Cardiac septum (tissue), 1 donor: ENCODE results near the gene EPB41L5. TPM values are rescaled to one million over a fixed set of nuclear protein-coding genes. Genes with fewer than 3 reads are reported as not detected.
"Not testable (repeated sequence)": the region's sequence is repeated elsewhere in the genome, so short reads cannot be mapped to it uniquely, and the experiment has no call there.

Experiments
- DNase-seq: peaks from one replicate; pipeline ENCODE4 v3.0.0-alpha.2; 2020; ENCODE audit warnings: low spot score
- intact Hi-C: fragments of 100-400 bp; cut with DNase I; formaldehyde crosslinking; loops from one replicate; pipeline ENCODE4 v1.14.0; 2022
- total RNA-seq: library from RNA; stranded (reverse); fragmentation: NEBNext Ultra II Directional; extraction: Animal tissue kit (Norgen Biotek cat#: 25700); gene quantifications from one replicate; pipeline ENCODE4 v1.2.1, GENCODE V29; 2021
- donor health status: DM: no; HTN: no; CAD: no.

EPB41L5 gene
- total RNA-seq, 1 donor from 2014 or later, result 15.7 TPM

DNA sequence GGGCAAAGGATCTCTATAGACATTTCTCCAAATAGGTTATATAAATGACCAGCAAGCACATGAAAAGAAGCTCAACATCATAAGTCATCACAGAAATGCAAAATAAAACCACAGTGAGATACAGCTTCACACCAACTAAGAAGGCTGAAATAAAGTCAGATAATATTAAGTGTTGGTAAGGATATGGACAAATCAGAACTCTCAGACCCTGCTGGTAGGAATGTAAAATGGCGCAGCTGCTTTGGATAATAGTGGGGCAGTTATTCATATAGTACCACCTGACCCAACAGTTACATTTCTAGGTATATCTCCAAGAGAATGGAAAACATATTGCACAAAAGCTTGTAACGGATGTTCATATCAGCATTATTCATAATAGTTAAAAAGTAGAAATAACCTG lies 14.0 kb downstream of the EPB41L5 start:
- no peak for DNase-seq
- intact Hi-C loops, result no loop called here

DNA sequence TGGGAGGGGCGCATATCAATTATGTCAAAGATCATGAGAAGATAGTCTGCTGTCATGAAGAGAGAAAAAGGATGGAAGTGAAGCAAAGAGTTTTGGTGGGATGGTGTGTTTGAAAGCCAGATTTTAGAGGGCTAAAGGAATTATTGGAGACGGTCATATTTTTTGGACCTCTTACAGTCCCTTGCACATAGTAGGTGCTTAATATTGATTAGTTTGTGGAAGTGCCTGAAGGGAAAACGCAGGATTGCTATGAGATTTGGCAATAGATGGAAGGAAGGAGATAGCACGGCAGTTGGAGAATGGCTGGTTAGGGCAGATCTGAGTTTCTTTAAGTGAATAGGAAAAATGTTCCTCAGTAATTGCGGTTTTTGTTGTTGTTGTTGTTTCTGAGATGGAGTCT lies 15.9 kb downstream of the EPB41L5 start:
- intact Hi-C loops, result no loop called here
- DNase-seq, result no peak

DNA sequence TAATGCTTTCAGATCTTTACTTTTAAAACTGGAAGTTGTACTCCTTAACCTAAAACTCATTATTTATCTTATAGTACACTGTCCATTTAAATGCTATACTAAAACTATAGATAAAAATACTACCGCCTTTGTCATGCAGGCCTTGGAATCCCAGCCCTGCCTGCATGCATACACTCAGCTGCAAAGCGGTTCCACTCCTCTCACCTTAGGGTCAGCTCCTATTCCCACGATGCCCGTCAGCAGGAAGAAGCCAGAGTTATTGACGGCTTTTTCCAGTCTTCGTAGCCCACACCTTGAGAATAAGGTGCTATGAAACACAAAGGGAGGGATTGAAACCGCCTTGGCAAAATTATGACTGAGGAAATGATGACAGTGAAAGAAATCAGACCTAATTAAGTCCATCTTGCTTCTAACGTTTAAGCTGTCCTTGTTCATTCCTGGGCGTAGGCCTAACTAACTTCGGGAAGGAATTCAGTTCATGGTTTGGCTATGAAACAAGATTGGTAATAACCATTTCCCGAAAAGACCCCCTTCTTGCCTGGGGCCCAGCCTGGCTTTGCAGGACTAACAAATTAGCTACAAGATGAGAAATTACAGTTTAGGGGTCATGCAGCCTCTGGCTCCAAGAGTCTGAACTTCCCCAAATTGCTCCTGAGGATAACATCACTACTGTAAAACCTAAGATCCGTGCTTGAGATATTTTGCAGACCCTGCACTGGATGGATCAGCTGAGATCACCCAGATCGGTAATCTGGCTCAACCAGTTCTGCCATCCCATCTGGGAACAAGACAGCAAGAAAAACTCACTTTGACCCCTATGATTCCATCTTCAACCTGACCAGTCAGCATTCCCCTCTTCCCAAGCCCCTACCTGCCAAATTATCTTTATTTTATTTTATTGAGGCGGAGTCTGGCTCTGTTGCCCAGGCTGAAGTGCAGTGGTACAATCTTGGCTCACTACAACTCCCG lies 17.1 kb downstream of the EPB41L5 start:
- intact Hi-C loops, result no loop called here
- no peak for DNase-seq

DNA sequence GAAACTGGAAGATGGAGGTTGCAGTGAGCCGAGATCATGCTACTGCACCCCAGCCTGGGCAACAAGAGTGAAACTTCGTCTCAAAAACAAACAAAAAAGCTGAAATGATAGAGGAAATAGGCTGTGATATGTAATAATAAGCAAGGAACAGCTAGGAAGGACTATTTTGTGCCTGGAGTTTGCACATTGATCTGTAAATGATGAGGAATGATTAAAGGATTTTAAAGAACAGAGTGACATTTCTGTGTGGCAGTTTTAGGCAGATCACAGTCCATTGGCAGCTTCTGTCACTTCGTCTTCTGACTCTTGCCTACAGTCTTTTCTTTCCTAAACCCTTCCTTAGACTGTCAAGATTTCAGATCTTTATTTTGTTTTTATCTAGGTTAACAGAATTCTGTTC lies 19.4 kb downstream of the EPB41L5 start:
- intact Hi-C loops, result no loop called here
- no peak for DNase-seq

DNA sequence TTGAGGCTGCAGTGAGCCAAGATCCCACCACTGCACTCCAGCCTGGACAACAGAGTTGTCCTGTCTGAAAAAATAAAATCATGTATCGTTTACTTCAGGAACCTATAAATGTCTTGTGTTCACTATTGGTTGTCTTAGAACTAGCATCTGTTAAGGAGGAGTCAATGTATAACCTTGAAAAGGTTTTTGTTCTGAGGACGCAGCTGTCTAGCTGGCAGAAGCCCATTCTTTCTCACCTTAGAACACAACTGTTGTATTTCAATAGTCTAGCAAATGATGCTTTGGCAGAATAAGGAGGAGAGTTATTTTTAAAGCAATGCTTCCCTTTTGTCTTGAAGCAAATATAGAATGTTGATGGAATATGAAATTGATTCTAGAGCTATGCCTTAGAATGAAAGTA lies 21.1 kb downstream of the EPB41L5 start:
- intact Hi-C loops, result no loop called here
- no peak for DNase-seq

DNA sequence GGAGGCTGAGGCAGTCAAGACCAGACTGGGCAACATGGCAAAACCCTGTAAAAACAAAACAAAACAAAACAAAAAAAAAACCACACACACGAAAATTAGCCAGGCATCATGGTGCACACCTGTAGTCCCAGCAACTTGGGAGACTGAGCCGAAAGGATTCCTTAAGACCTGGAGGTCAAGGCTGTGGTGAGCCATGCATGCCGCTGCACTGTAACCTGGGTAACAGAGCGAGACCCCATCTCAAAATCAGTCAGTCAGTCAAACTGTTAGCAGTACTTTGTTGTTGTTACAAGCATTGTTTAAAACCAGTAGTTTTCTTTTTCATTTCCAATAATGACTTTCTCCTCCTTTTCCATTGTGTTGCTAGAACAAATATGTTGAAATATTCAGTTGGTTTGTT lies 21.7 kb downstream of the EPB41L5 start:
- intact Hi-C loops, result no loop called here
- DNase-seq, result no peak

DNA sequence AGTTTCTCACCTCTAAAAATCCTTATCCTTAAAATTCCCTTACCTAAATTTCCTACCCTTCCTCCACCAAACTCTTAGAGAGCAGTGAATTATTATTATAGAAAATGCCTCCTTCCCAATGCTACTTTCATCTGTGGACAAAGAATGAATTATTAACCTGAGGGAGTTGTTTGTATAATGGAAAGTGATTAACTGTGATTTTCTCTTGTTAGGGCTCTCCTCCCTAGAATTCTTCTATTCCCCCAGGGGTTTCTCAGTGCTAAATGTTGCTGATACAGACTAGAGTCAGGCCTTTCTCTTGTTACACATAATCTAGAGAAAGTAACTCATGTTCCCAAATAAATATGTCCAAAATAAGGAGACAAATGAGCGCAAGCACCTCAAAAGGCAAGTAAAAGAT lies 23.3 kb downstream of the EPB41L5 start:
- DNase-seq, result no peak
- intact Hi-C loops, result no loop called here

DNA sequence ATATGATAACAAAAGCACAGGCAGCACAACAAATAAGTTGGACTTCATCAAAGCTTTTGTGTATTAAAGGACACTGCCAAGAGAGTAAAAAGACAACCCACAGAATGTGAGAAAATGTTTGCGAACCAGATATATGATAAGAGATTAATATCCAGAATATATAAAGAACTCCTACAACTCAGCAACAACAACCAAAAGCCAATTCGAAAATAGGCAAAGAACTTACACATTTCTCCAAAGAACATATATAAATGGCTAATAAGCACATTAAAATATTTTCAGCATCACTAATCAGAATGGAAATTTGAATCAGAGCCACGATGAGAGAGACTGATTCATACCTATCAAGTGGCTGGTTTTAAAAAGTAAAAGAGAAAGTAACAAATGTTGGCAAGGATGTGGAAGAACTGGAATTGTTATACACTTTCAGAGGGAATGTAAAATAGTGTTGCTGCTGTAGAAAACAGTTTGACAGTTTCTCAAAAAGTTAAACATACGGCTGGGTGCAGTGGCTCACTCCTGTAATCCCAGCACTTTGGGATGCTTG lies 25.2 kb downstream of the EPB41L5 start:
- intact Hi-C loops, result no loop called here
- no peak for DNase-seq

DNA sequence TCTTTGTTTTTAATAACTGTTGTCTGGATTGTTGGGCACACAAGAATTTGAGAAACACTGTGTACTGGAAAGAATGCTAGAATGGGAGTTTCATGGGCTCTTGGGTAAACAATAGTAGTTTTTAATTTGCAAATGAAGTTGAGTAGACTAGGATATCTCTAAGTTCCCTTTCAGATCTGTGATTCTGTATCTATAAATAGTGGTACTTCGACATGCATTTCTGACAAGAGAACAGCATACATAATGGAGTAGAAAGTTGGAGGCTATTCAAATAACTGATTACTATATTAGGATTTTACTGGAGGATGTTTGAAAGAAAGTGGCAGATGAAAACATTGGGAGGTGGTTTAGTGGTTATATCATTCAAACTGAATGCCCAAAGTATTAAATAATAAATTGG lies 29.5 kb downstream of the EPB41L5 start:
- intact Hi-C loops, result no loop called here
- DNase-seq, result no peak

DNA sequence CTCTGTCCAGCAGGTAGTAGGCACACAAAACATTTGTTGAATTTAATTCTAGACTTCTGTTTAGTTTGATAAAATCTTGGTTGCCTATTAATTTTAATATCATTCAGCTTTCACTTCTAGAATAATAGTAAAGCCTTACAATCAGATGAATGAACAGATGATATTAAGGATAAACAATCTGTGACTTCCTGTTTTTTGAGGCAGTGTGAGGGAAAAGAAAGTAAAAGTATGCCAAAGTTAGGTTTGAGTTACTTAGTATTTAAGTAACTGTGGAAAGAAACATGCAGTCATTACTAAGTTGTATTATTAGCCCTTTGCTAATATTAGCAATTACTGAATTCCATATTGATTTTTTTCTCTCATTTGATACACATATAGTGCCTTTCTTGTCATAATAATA lies 31.5 kb downstream of the EPB41L5 start:
- intact Hi-C loops, result no loop called here
- no peak for DNase-seq

DNA sequence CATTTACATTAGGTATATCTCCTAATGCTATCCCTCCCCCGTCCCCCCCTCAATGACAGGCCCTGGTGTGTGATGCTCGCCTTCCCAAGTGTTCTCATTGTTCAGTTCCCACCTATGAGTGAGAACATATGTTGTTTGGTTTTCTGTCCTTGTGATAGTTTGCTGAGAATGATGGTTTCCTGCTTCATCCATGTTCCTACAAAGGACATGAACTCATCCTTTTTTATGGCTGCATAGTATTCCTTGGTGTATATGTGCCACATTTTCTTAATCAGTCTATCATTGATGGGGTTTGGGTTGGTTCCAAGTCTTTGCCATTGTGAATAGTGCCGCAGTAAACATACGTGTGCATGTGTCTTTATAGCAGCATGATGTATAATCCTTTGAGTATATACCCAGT lies 32.9 kb downstream of the EPB41L5 start:
- DNase-seq, intact Hi-C loops: not testable (repeated sequence)

DNA sequence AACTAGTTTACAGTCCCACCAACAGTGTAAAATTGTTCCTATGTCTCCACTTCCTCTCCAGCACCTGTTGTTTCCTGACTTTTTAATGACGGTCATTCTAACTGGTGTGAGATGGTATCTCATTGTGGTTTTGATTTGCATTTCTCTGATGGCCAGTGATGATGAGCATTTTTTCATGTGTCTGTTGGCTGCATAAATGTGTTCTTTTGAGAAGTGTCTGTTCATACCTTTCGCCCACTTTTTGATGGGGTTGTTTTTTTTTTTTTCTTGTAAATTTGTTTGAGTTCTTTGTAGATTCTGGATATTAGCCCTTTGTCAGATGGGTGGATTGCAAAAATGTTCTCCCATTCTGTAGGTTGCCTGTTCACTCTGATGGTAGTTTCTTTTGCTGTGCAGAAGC lies 33.4 kb downstream of the EPB41L5 start:
- intact Hi-C loops, DNase-seq: not testable (repeated sequence)

DNA sequence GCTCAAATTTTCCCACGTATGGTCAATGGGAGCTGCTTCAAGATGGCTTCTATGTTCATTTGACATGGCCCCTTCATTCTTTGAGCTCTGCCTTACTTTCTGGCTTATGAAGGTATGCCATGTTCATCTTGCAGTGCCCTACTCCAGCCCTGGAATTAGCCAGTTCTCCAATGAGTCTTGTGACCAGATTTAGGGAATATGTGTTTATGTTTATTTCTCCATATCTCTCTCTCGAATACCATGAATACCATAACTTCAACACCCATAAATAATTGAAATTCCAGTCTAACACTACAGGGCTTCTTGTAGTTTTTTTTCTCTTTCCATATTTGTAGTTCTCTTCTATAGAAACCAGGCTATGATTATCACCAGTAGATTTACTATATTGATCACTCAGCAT lies 39.7 kb downstream of the EPB41L5 start:
- DNase-seq, result no peak
- intact Hi-C loops, result no loop called here

DNA sequence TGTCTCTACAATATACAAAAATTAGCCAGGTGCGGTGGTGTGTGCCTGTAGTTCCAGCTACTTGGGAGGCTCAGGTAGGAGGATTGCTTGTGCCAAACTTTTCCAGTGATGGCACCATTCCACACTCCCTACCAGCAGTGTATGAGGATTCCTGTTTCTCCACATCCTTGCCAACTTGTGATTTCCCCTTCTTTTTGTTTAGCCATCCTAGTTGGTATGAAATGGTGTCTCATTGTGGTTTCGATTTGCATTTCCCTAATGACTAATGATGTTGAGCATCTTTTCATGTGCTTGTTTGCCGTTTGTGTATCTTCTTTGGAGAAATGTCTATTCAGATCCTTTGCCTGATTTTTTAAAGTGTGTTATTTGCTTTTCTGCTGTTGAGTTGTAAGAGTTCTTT lies 41.0 kb downstream of the EPB41L5 start:
- DNase-seq, result no peak
- intact Hi-C loops, result no loop called here

DNA sequence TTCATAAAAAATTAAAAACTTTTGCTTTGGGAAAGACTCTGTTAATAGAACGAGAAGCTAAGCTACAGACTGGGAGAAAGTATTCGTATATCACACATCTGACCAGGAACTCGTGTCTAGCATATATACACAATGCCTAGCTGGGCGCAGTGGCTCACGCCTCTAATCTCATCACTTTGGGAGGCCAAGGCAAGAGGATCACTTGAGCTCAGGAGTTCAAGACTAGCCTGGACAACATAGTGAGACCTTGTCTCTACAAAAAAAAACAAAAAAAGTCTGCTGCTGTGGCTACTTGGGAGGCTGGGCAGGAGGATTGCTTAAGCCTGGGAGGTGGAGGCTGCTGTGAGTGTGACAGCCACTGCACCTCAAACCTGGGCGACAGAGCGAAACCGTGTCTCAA lies 46.6 kb downstream of the EPB41L5 start:
- no peak for DNase-seq
- intact Hi-C loops, result no loop called here

DNA sequence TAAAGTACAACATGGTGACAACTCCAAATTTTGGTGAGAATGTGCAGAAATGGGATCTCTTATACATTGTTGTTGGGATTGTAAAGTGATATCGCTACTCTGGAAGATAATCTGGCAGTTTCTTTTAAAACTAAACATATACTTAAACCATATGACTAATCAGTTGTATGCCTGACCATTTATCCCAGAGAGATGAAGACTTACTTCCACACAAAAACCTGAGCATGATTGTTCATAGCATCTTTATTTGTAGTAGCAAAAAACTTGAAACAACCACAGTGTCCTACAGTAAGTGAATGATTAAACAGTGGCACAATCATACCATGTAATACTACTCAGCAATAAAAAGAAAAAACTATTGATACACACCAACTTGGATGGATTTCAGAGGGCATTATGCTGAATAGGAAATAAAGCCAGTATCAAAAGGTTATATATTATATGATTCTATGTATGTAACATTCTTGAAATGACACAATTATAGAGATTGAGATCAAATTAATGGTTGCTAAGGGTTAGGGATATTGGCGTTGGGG lies 47.3 kb downstream of the EPB41L5 start:
- DNase-seq, result no peak
- intact Hi-C loops, result no loop called here

DNA sequence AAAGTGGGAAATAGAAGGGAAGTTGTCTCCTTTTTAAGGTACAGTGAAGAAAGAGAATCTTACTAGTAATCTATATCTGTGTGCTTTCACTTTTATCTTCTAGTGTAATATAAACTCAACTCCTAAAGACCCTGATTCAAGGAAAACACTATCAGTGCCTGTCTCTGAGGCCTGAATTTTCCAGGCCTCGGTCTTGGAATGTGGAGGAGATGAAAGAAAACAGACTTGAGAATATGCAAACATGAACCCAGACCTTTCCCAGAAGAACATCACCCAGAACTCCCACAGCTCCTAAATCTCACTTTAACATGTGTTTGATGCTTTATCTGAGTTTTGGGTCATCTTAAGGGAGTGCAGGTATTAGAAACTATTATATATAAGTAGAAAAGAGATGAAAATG lies 51.8 kb downstream of the EPB41L5 start:
- DNase-seq, result no peak
- intact Hi-C loops, result no loop called here

DNA sequence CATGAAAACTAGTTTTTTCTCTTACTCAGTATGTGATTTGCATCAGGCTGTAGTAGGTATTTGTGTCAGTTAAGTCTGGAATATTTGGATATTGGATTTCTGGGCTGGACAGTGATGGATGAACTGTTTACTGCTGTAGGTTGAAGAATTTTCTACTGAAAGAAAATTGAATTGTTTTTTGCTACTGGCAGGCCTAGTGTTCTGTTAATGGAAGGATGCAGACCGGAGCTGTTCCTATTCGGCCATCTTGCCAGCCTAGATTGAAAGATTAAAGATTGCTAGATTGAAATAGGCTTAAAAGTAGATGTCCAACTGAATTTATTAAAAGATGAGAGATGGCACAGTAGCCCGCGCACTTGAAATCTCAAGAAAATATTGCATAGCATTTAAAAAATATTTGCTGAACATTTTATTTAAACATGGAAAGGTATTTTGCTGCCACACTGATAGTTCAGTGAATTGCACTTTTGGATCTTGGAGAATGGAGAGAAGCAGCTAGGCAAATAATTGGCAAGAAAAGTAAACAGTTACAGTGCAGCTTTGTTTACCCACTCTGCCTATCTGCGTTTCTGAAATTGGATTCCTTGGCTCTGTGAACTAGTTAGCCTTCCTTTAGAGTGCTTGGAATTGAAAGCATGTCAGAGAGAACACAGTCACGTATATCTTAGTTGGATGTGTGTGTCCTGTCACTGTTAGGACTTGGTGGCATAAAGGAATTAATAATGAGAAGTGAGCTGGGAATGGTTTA lies 54.1 kb downstream of the EPB41L5 start:
- intact Hi-C loops, result no loop called here
- no peak for DNase-seq

DNA sequence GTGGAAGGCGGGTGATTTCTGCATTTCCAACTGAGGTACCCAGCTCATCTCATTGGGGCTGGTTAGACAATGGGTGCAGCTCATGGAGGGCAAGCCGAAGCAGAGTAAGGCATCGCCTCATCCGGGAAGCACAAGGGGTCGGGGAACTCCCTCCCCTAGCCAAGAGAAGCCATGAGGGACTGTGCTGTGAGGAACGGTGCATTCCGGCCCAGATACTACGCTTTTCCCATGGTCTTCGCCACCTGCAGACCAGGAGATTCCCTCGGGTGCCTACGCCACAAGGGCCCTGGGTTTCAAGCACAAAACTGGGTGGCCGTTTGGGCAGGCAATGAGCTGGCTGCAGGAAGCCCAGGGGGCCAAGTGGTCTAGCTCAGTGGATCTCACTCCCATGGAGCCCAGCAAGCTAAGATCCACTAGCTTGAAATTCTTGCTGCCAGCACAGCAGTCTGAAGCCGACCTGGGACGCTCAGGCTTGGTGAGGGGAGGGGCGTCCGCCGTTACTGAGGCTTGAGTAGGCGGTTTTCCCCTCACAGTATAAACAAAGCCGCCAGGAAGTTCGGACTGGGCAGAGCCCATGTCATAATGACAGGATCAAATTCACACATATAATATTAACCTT lies 55.3 kb downstream of the EPB41L5 start:
- DNase-seq, intact Hi-C loops: not testable (repeated sequence)

DNA sequence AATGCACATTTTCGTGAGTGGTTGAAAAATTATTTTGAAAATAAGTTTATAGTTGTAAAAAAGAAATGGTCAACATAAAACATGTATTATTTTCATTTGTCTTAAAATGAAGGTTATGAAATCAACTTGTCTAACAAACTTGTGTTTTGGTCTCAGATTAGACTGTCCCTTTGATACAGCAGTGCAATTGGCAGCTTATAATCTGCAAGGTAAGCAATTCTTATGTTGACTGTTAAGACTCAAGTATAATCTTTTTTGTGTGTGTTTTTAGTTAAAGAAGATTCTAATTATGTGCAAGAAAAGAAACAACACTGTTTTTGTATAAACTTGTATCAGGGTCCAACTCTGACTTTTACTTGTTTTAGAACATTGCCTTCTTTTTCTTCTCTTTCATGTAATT lies 62.7 kb downstream of the EPB41L5 start:
- DNase-seq, result no peak
- intact Hi-C loops, result no loop called here
